Dermis microvascular lymphatic vessel endothelial cell (primary cell): ENCODE data around the gene GAMT. TPM values are rescaled to one million over a fixed set of nuclear protein-coding genes. Genes with fewer than 3 reads are reported as not detected.

ENCODE experiments used
- DNase-seq, 2 donors: peaks; one replicate each; pipeline versions ENCODE4 v3.0.0 to v3.0.0-alpha.2; 2010; ENCODE audit warnings: low read depth in 2 of 2
- total RNA-seq: library from RNA; depleted of rRNA; stranded (reverse); fragments of >200 nt; gene quantifications from 2 replicates; pipeline ENCODE4 v1.2.1, GENCODE V29; 2014

GAMT gene
- 9.1 and 10.2 TPM in 2 replicates for total RNA-seq

DNA sequence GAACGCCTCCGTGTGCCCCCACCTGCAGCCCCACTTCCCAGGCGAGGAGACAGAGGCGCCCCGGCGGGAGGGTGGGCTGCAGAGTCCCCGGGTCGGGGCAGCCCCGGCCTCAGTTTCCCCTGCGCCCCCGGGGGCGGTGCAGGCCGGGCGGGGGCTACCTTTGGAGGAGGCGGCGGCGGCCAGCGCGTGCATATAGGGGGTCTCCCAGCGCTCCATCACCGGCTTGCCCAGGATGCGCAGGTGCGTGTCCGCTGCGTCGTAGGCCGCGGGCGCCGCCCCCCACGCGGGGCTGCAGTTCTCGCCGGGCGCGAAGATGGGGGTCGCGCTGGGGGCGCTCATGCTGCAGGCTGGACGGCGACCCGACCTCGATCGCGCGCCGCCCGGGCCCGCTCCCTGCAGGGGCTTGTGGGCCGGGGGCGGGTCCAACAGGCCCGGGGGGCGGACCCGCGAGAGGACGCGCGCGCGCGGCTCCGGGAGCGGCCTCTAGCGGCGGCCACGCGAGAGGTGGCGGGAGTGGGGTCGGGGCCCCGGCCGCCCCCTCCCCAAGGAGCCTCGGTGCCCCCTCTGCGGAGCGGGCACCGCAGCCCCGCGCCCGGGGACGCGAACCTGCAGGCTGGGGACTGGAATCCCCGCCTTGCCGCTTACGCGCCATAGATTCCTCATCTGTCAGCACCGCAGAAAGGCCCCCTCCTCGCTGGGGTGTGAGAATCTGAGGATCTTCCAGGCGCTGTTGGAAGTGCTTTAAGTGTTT, at the start of gene GAMT:
Gene GAMT (minus strand): TSS at position 405 of the 751 bp plus-strand sequence. CDS start 66 bp downstream, at position 339.
- DNase-seq: peak in 1 of 2 donors; percentile 50

GRCh38 chr19:1449467-1450442, 48.4 kb upstream of the GAMT start, which contains the start of gene APC2:
APC2 (plus strand) TSS chr19:1450121; CDS start chr19:1453002, 2,881 bp downstream.
- peak in 1 of 2 donors; percentile 35 for DNase-seq

GRCh38 chr19:1447944-1448343, 46.6 kb upstream of the GAMT start:
- no peak for DNase-seq

DNA sequence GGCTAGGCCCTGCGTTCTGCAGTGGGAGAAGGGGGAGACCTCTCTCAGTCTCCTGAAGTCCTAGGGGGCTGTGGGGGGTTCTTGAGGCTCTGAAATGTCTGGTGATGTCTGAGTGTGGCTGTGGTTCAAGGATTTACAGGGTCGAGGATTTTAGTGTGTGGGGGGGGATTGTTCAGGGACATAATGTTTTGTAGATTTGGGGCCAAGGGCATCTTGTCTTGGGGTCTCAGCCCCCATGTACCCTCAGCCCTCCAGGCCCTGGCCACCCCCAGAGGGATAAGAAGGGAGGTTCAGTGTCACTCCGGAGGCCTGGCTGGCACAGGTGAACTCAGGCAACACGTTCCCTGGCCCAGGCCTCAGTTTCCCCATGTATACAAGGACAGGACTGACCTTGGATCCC, 46.2 kb upstream of the GAMT start:
- no peak for DNase-seq

GRCh38 chr19:1446713-1447481, 45.6 kb upstream of the GAMT start:
- DNase-seq: peak in 1 of 2 donors; percentile 25

- DNase-seq: no peak
Measured at GRCh38 chr19:1445932-1446712, 44.8 kb upstream of the GAMT start.

GRCh38 chr19:1445185-1445931, 44.0 kb upstream of the GAMT start:
- peak in 1 of 2 donors; percentile 52 for DNase-seq

DNA sequence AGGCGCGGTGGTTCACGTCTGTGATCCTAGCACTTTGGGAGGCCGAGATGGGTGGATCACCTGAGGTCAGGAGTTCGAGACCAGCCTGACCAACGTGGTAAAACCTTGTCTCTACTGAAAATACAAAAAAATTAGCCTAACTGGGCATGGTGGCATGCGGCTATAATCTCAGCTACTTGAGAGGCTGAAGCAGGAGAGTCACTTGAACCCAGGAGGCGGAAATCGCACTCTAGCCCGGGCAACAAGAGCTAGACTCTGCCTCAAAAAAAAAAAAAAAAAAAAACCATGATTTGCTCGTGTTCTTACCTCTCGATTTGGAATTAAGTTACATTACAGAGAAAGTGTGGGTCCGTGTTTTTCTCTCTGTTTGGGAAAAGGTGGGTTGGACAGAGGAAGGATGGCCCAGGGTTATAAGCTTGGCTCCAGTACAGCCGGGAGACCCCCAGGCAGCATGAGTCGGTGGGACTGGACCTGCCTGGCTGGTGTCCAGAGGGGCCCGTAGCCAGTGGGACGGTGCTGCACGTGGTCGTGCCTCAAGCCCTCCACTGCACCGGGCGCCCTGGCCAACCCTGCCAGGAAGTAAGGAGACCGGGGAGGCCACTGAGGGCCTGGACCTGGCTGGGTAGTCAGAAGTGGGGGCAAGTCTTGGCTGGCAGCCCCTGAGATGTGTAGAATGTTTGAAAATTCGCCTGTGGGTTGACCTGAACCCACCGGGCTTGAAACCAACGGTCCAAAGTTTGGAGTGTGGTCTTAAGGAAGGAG, 40.5 kb upstream of the GAMT start:
- DNase-seq: no peak

GRCh38 chr19:1441022-1441426, 39.7 kb upstream of the GAMT start:
- no peak for DNase-seq

DNA sequence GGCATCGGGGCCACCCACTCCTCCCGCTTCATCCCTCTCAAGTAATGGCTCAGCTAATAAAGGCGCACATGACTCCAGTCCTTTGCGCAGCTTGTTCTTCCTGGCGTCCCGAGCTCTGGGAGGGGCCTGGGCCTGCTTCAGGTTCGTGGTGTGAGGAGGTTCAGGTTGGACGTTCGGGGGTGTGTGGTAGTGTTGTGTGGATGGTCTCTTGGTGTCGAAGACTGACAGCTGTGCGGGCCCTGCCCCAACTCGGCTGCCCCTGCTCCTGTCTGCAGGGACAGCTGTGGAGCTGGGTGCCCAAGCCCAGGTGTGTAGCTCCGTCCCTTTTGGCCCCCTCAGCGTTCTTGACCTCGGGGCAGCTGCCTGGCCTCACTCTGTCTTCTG, 39.1 kb upstream of the GAMT start:
- DNase-seq: no peak

- peak in 1 of 2 donors; percentile 36 for DNase-seq
Measured at GRCh38 chr19:1439525-1440417, 38.4 kb upstream of the GAMT start.

GRCh38 chr19:1438933-1439354, 37.6 kb upstream of the GAMT start:
- DNase-seq: no peak

DNA sequence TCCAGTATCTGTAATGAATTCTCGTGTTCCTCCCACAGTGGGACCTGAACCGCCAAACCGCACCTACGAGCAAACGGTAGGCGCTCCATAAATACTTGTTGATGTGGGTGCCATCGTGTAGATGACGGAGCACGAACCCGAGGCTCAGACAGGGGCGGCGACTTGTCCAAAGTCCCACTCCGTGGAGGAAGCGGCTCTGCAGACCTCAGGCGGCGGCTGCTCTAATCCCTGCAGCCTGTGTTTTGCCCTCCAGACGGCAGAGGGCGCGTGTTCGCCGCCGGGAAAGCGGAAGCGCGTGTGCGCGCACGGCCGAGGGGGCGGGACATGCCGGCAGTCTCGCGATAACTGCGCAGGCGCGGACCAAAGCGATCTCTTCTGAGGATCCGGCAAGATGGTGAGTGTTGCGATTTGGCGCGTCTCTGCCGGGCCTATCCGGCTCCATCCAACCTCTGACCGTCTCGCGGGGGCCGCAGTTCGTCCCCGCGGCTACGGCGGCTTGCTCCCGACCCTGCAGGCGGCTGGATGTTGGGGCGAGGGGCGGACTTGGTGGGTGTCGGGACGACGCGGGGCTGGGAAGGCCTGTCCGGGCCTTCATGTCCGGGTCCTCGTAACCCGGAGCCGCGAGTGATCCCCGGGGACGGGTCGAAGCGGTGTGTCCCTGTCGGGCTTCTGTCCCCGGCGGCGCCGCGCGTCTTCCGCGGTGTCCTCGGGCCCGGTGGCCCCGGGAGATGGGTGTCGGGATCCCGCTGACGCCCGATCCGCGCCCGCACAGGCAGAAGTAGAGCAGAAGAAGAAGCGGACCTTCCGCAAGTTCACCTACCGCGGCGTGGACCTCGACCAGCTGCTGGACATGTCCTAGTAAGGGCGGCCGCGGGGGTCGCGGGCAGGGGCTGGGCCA, 36.9 kb upstream of the GAMT start, which contains the start of gene RPS15:
Gene RPS15 (plus strand): TSS at position 362 of the 898 bp plus-strand sequence. CDS start 30 bp downstream, at position 392.
- peak; percentile 90 to 95 for DNase-seq

DNA sequence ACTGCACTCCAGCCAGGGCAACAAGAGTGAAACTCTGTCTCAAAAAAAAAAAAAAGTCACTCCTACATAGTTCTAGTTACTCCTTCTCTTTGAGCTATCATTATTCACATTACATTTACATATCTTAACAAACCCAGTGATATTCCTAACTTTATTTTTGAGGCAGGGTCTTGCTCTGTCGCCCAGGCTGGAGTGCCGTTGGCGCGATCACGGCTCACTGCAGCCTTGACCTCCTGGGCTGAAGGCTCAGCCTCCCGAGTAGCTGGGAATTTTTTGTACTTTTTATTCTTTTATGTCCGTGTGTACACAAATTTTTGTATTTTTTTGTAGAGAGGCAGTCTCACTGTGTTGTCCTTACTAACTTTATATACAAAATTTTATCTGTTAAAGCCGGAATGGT, 36.3 kb upstream of the GAMT start:
- DNase-seq: no peak

GRCh38 chr19:1435378-1435989, 34.1 kb upstream of the GAMT start:
- no peak for DNase-seq

- DNase-seq: no peak
Measured at GRCh38 chr19:1434577-1435060, 33.3 kb upstream of the GAMT start.
